Measurements from ENCODE around the gene LATS2.

The LATS2 gene

GRCh38 chr13:21075379-21076249 is 14.2 kb upstream of the LATS2 start:
- H4K20me1 ChIP-seq (ENCODE audit: insufficient read depth, low read length) = no peaks in the 10 kb centered on the region
- H3K27me3 ChIP-seq (ENCODE audit: insufficient read depth, low read length, poor library complexity) = peaks cover 10% of the 10 kb centered on the region
- H3K9me3 ChIP-seq (ENCODE audit: insufficient read depth, low read length, severe bottlenecking) = no peaks in the 10 kb centered on the region
- DNase-seq (no peak), ATAC-seq (ENCODE audit: insufficient read depth, low read depth) (no peak)
- no peaks in the 10 kb centered on the region for H3K36me3 ChIP-seq (ENCODE audit: insufficient read depth, low read length)
- no peak overlapping the region for H3K27ac ChIP-seq (ENCODE audit: low read length)
- no peak overlapping the region for H2AFZ ChIP-seq (ENCODE audit: low read depth, low read length)
- no peaks in the 10 kb centered on the region for H3K4me1 ChIP-seq (ENCODE audit: insufficient read depth, low read length)
- no peaks in the 10 kb centered on the region for H3K79me2 ChIP-seq (ENCODE audit: insufficient read depth, low read length)
- H3K4me2 ChIP-seq (ENCODE audit: insufficient read depth, low read length) = no peak overlapping the region
- no peak overlapping the region for H3K4me3 ChIP-seq (ENCODE audit: low read depth in 1 of 2, low read length in 2 of 2)
- no peak overlapping the region for H3K9ac ChIP-seq (ENCODE audit: low read depth, low read length)
- TF ChIP-seq EZH2 (IDR thresholded peaks at IDR 0.05; ENCODE audit: borderline replicate concordance, low read depth, low read length, severe bottlenecking) = no peak
- TF ChIP-seq, protein P1, sequence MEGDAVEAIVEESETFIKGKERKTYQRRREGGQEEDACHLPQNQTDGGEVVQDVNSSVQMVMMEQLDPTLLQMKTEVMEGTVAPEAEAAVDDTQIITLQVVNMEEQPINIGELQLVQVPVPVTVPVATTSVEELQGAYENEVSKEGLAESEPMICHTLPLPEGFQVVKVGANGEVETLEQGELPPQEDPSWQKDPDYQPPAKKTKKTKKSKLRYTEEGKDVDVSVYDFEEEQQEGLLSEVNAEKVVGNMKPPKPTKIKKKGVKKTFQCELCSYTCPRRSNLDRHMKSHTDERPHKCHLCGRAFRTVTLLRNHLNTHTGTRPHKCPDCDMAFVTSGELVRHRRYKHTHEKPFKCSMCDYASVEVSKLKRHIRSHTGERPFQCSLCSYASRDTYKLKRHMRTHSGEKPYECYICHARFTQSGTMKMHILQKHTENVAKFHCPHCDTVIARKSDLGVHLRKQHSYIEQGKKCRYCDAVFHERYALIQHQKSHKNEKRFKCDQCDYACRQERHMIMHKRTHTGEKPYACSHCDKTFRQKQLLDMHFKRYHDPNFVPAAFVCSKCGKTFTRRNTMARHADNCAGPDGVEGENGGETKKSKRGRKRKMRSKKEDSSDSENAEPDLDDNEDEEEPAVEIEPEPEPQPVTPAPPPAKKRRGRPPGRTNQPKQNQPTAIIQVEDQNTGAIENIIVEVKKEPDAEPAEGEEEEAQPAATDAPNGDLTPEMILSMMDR (IDR thresholded peaks at IDR 0.05; ENCODE audit: borderline replicate concordance, extremely low read depth, low read length, poor library complexity, severe bottlenecking) = no peak

- DNase-seq (no peak), ATAC-seq (ENCODE audit: insufficient read depth, low read depth) (no peak)
- Histone ChIP-seq H2AFZ (ENCODE audit: low read depth, low read length) (no peak overlapping the region), H3K79me2 (ENCODE audit: insufficient read depth, low read length) (no peaks in the 10 kb centered on the region), H4K20me1 (ENCODE audit: insufficient read depth, low read length) (no peaks in the 10 kb centered on the region), H3K27me3 (ENCODE audit: insufficient read depth, low read length, poor library complexity) (peaks cover 6% of the 10 kb centered on the region), H3K9ac (ENCODE audit: low read depth, low read length) (no peak overlapping the region), H3K27ac (ENCODE audit: low read length) (no peak overlapping the region), H3K4me2 (ENCODE audit: insufficient read depth, low read length) (no peak overlapping the region), H3K4me1 (ENCODE audit: insufficient read depth, low read length) (no peaks in the 10 kb centered on the region), H3K9me3 (ENCODE audit: insufficient read depth, low read length, severe bottlenecking) (no peaks in the 10 kb centered on the region), H3K36me3 (ENCODE audit: insufficient read depth, low read length) (no peaks in the 10 kb centered on the region), H3K4me3 (ENCODE audit: low read depth in 1 of 2, low read length in 2 of 2) (no peak overlapping the region)
- TF ChIP-seq, protein P1 (IDR thresholded peaks at IDR 0.05; ENCODE audit: borderline replicate concordance, extremely low read depth, low read length, poor library complexity, severe bottlenecking) = no peak
- no peak for TF ChIP-seq EZH2 (IDR thresholded peaks at IDR 0.05; ENCODE audit: borderline replicate concordance, low read depth, low read length, severe bottlenecking)
Observed at GRCh38 chr13:21075011-21075378, 13.6 kb upstream of the LATS2 start.

DNA sequence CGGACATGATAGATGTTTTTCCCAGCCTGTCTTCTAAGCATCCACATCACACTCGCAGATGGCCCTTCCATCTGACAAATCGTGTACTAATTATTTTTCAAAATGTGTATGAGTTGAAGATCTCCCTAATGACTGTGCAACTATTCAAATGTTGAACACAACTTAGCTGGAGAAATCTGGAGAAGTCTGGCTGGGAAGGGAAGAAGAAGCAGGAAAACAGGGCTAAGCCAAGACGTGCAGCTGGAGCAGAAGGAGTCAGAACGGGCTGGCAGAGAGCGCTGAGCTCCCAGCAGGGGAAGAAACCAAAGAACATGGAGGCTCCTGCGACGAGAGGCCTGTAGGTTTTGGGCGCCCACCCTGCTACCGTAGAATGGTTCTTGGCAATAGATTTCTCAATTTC is 13.2 kb upstream of the LATS2 start:
- ATAC-seq (ENCODE audit: insufficient read depth, low read depth) = no peak
- no peaks in the 10 kb centered on the region for H3K9me3 ChIP-seq (ENCODE audit: insufficient read depth, low read length, severe bottlenecking)

More for the DNA sequence above, 13.2 kb upstream of the LATS2 start:
- Histone ChIP-seq H3K4me2 (ENCODE audit: insufficient read depth, low read length) (no peak overlapping the region), H3K27ac (ENCODE audit: low read length) (no peak overlapping the region), H4K20me1 (ENCODE audit: insufficient read depth, low read length) (no peaks in the 10 kb centered on the region), H3K4me1 (ENCODE audit: insufficient read depth, low read length) (no peaks in the 10 kb centered on the region), H3K27me3 (ENCODE audit: insufficient read depth, low read length, poor library complexity) (peaks cover 6% of the 10 kb centered on the region), H3K36me3 (ENCODE audit: insufficient read depth, low read length) (no peaks in the 10 kb centered on the region), H3K79me2 (ENCODE audit: insufficient read depth, low read length) (no peaks in the 10 kb centered on the region), H2AFZ (ENCODE audit: low read depth, low read length) (no peak overlapping the region), H3K9ac (ENCODE audit: low read depth, low read length) (no peak overlapping the region), H3K4me3 (ENCODE audit: low read depth in 1 of 2, low read length in 2 of 2) (no peak overlapping the region)
- no peak for DNase-seq
- TF ChIP-seq, protein P1 (IDR thresholded peaks at IDR 0.05; ENCODE audit: borderline replicate concordance, extremely low read depth, low read length, poor library complexity, severe bottlenecking) = no peak
- TF ChIP-seq EZH2 (IDR thresholded peaks at IDR 0.05; ENCODE audit: borderline replicate concordance, low read depth, low read length, severe bottlenecking) = no peak

Data from DND-41 (cell line).